H1 (cell line): ENCODE measurements around the gene PYY. TPM values are rescaled to one million over a fixed set of nuclear protein-coding genes. Genes with fewer than 3 reads are reported as not detected.

ENCODE experiments used
- CTCF ChIA-PET: fragments of 300-600 bp; sonication (Branson Sonifier 250); formaldehyde crosslinking; loops from one replicate; lab custom pipeline; 2021; ENCODE audit not compliant: partially characterized antibody; lab: Charles Lee
- POLR2A ChIA-PET: fragments of 300-600 bp; sonication (Branson Sonifier 250); formaldehyde crosslinking; loops from one replicate; lab custom pipeline; 2021; ENCODE audit warnings: inconsistent platforms; ENCODE audit not compliant: partially characterized antibody; lab: Charles Lee
- DNase-seq, 2 experiments: peaks; one replicate each; pipeline versions ENCODE4 v3.0.0 to v3.0.0-alpha.2; 2010 to 2022; ENCODE audit warnings: low spot score in 2 of 2, low read depth in 1 of 2, mixed read lengths in 1 of 2
- FAIRE-seq: peaks from 2 replicates; lab custom pipeline; 2011; peaks lifted over from hg19 to GRCh38; lab: Jason Lieb, UNC
- H2AFZ ChIP-seq: 2 replicates; pipeline ENCODE4 v1.8.1; 2012; ENCODE audit warnings: low read length, inconsistent platforms
- H2AK5ac ChIP-seq: 2 replicates; pipeline ENCODE4 v1.6.1; 2013; ENCODE audit warnings: low read depth, low read length
- H2BK120ac ChIP-seq: replicated peaks from 2 replicates; pipeline ENCODE3; 2013; ENCODE audit warnings: low read depth, low read length, inconsistent platforms
- H2BK12ac ChIP-seq: 2 replicates; pipeline ENCODE4 v1.6.1; 2013; ENCODE audit warnings: low read depth, low read length
- H2BK15ac ChIP-seq: 2 replicates; pipeline ENCODE4 v1.6.1; 2013; ENCODE audit warnings: low read length
- H2BK20ac ChIP-seq: 2 replicates; pipeline ENCODE4 v1.6.1; 2013; ENCODE audit warnings: low read length
- H2BK5ac ChIP-seq: 2 replicates; pipeline ENCODE4 v1.6.1; 2013; ENCODE audit warnings: low read depth, low read length
- H3K14ac ChIP-seq: 2 replicates; pipeline ENCODE4 v1.6.1; 2013; ENCODE audit warnings: inconsistent platforms; ENCODE audit not compliant: insufficient read length
- H3K18ac ChIP-seq: 2 replicates; pipeline ENCODE4 v1.6.1; 2013; ENCODE audit warnings: low read length; ENCODE audit errors: extremely low read depth
- H3K23ac ChIP-seq: 2 replicates; pipeline ENCODE4 v1.6.1; 2013; ENCODE audit warnings: inconsistent platforms; ENCODE audit not compliant: insufficient read length
- H3K23me2 ChIP-seq: 2 replicates; pipeline ENCODE4 v1.6.1; 2013; ENCODE audit warnings: low read depth, low read length
- H3K27ac ChIP-seq: 2 replicates; pipeline ENCODE4 v1.6.1; 2011; ENCODE audit warnings: low read depth, low read length, inconsistent platforms
- H3K27me3 ChIP-seq, 4 experiments: replicated peaks in 1 of 4; 1 replicate in 1 of 4; 2 replicates in 3 of 4; pipeline versions ENCODE4 v1.6.1 to v1.8.1; 2011 to 2013; ENCODE audit warnings: low read length in 3 of 4, mild to moderate bottlenecking in 3 of 4, inconsistent platforms in 2 of 4, mixed read lengths in 2 of 4, moderate library complexity in 1 of 4; ENCODE audit not compliant: control insufficient read depth in 3 of 4, insufficient read depth in 3 of 4; ENCODE audit errors: extremely low read depth in 1 of 4
- H3K36me3 ChIP-seq, 4 experiments: 2 replicates each; pipeline versions ENCODE4 v1.6.1 to v1.8.1; 2011 to 2013; ENCODE audit warnings: mild to moderate bottlenecking in 4 of 4, low read length in 3 of 4, moderate library complexity in 2 of 4, control low read depth in 1 of 4, inconsistent platforms in 1 of 4; ENCODE audit not compliant: insufficient read depth in 4 of 4, control insufficient read depth in 2 of 4
- H3K4ac ChIP-seq: replicated peaks from 2 replicates; pipeline ENCODE3; 2013; ENCODE audit warnings: low read length, low read depth, mixed read lengths, inconsistent platforms; ENCODE audit not compliant: insufficient read length
- H3K4me1 ChIP-seq, 4 experiments: replicated peaks in 1 of 4; 1 replicate in 1 of 4; 2 replicates in 3 of 4; pipeline versions ENCODE4 v1.6.1 to v1.8.1; 2011 to 2013; ENCODE audit warnings: low read length in 3 of 4, inconsistent platforms in 2 of 4, mixed read lengths in 1 of 4; ENCODE audit not compliant: insufficient read depth in 4 of 4, control insufficient read depth in 3 of 4
- H3K4me2 ChIP-seq, 2 experiments: 2 replicates each; pipeline versions ENCODE4 v1.6.1 to v1.8.1; 2011 to 2013; ENCODE audit warnings: low read depth in 2 of 2, low read length in 2 of 2, control low read depth in 1 of 2, inconsistent platforms in 1 of 2, mild to moderate bottlenecking in 1 of 2; ENCODE audit not compliant: insufficient read depth in 1 of 2
- H3K4me3 ChIP-seq, 4 experiments: fragments of 200-600, 300-600 bp in 1 of 4; sonication (generic), shearing (Covaris generic), sonication (Bioruptor Twin) in 1 of 4; 2 replicates each; pipeline versions ENCODE4 v1.5.1 to v1.8.1; 2011 to 2016; ENCODE audit warnings: low read length in 4 of 4, low read depth in 3 of 4, control low read depth in 2 of 4, inconsistent platforms in 2 of 4, mild to moderate bottlenecking in 2 of 4, mixed read lengths in 1 of 4, moderate library complexity in 1 of 4; ENCODE audit not compliant: insufficient read depth in 2 of 4; ENCODE audit errors: extremely low read depth in 1 of 4
- H3K56ac ChIP-seq: replicated peaks from 2 replicates; pipeline ENCODE3; 2013; ENCODE audit warnings: low read depth, mild to moderate bottlenecking, mixed read lengths, low read length, inconsistent platforms; ENCODE audit not compliant: insufficient read length
- H3K79me1 ChIP-seq: 2 replicates; pipeline ENCODE4 v1.6.1; 2013; ENCODE audit warnings: low read depth, low read length, control low read depth
- H3K79me2 ChIP-seq, 2 experiments: 2 replicates each; pipeline versions ENCODE4 v1.6.1 to v1.8.1; 2012 to 2013; ENCODE audit warnings: low read length in 2 of 2, mild to moderate bottlenecking in 2 of 2, inconsistent platforms in 1 of 2; ENCODE audit not compliant: insufficient read depth in 2 of 2, control insufficient read depth in 1 of 2
- H3K9ac ChIP-seq, 4 experiments: replicated peaks in 1 of 4; 1 replicate in 1 of 4; 2 replicates in 3 of 4; pipeline versions ENCODE4 v1.6.1 to v1.8.1; 2011 to 2013; ENCODE audit warnings: low read depth in 3 of 4, low read length in 3 of 4, control low read depth in 2 of 4, mild to moderate bottlenecking in 2 of 4, moderate library complexity in 2 of 4, inconsistent platforms in 1 of 4; ENCODE audit errors: extremely low read depth in 1 of 4
- H3K9me3 ChIP-seq, 2 experiments: 2 replicates each; pipeline versions ENCODE4 v1.6.1 to v1.8.1; 2012 to 2013; ENCODE audit warnings: mild to moderate bottlenecking in 2 of 2, moderate library complexity in 2 of 2, control low read depth in 1 of 2, inconsistent platforms in 1 of 2, low read depth in 1 of 2, low read length in 1 of 2, mixed read lengths in 1 of 2; ENCODE audit not compliant: insufficient read depth in 2 of 2
- H4K20me1 ChIP-seq, 2 experiments: replicated peaks in 1 of 2; 2 replicates each; pipeline versions ENCODE3 to v1.8.1; 2011 to 2013; ENCODE audit warnings: inconsistent platforms in 2 of 2, low read length in 2 of 2, mild to moderate bottlenecking in 1 of 2; ENCODE audit not compliant: insufficient read depth in 2 of 2, control insufficient read depth in 1 of 2
- H4K5ac ChIP-seq: 2 replicates; pipeline ENCODE4 v1.6.1; 2013; ENCODE audit warnings: low read length, low read depth, mixed read lengths, inconsistent platforms; ENCODE audit not compliant: insufficient read length
- H4K8ac ChIP-seq: 2 replicates; pipeline ENCODE4 v1.8.0; 2013; ENCODE audit warnings: mild to moderate bottlenecking, moderate library complexity, low read length, inconsistent platforms; ENCODE audit not compliant: insufficient read depth; ENCODE audit errors: extremely low read depth
- H4K91ac ChIP-seq: replicated peaks from 2 replicates; pipeline ENCODE3; 2013; ENCODE audit warnings: low read length, mixed read lengths, inconsistent platforms; ENCODE audit not compliant: insufficient read length
- BRCA1 ChIP-seq: IDR thresholded peaks from 2 replicates; pipeline ENCODE4 v1.6.1; 2012; ENCODE audit warnings: low read depth, low read length, improper control_type of control experiment
- CHD2 ChIP-seq: IDR thresholded peaks from 2 replicates; pipeline ENCODE4 v1.6.1; 2012; ENCODE audit warnings: low read length, improper control_type of control experiment
- FOSL1 ChIP-seq: IDR thresholded peaks from 2 replicates; pipeline ENCODE4 v1.6.1; 2011; ENCODE audit warnings: mild to moderate bottlenecking, low read depth, low read length, moderate library complexity; ENCODE audit not compliant: insufficient read depth
- JUN ChIP-seq: IDR thresholded peaks from 2 replicates; pipeline ENCODE4 v1.6.1; 2011; ENCODE audit warnings: low read depth, mild to moderate bottlenecking, improper control_type of control experiment, low read length
- JUND ChIP-seq: IDR thresholded peaks from 2 replicates; pipeline ENCODE4 v1.6.1; 2011; ENCODE audit warnings: mild to moderate bottlenecking, improper control_type of control experiment, low read length
- KDM1A ChIP-seq: fragments of 200-600, 300-600 bp; sonication (generic); IDR thresholded peaks from 2 replicates; pipeline ENCODE4 v1.7.1; 2016; ENCODE audit warnings: mild to moderate bottlenecking, low read length, borderline replicate concordance
- POU5F1 ChIP-seq: IDR thresholded peaks from 2 replicates; pipeline ENCODE4 v1.6.1; 2011; ENCODE audit warnings: low read depth, mild to moderate bottlenecking, low read length, moderate library complexity
- RNF2 ChIP-seq: fragments of 200-900, 300-1000 bp; sonication (generic); IDR thresholded peaks from 2 replicates; pipeline ENCODE4 v1.7.1; 2016; ENCODE audit warnings: borderline replicate concordance, low read depth, mild to moderate bottlenecking, antibody characterized with exemption, low read length; ENCODE audit not compliant: poor library complexity, severe bottlenecking; ENCODE audit errors: missing control alignments
- SIN3A ChIP-seq, 2 experiments: IDR thresholded peaks in 1 of 2; conservative IDR thresholded peaks in 1 of 2; 2 replicates each; pipeline ENCODE4 v1.6.1; 2011 to 2012; ENCODE audit warnings: low read length in 2 of 2, improper control_type of control experiment in 1 of 2, low read depth in 1 of 2, mild to moderate bottlenecking in 1 of 2
- SIRT6 ChIP-seq: IDR thresholded peaks from one replicate; pipeline ENCODE4 v1.7.1; 2012; ENCODE audit warnings: low read length, inconsistent platforms
- SP1 ChIP-seq: IDR thresholded peaks from 2 replicates; pipeline ENCODE4 v1.6.1; 2011; ENCODE audit warnings: low read depth, low read length
- SP2 ChIP-seq: IDR thresholded peaks from 2 replicates; pipeline ENCODE4 v1.6.1; 2012; ENCODE audit warnings: mild to moderate bottlenecking, low read length, inconsistent platforms
- SP4 ChIP-seq: IDR thresholded peaks from 2 replicates; pipeline ENCODE4 v1.6.1; 2012; ENCODE audit warnings: low read length, inconsistent platforms
- SRF ChIP-seq: IDR thresholded peaks from 2 replicates; pipeline ENCODE4 v1.6.1; 2011; ENCODE audit warnings: mild to moderate bottlenecking, low read depth, low read length, moderate library complexity
- TEAD4 ChIP-seq: IDR thresholded peaks from 2 replicates; pipeline ENCODE4 v1.6.1; 2012; ENCODE audit warnings: low read depth, low read length, inconsistent platforms, mixed read lengths
- WGBS, 2 experiments: shearing (Covaris generic) in 1 of 2; methylation state at CpG; one replicate each; pipeline versions ENCODE4 v1.1.6 to v1.1.7; 2013 to 2015; ENCODE audit warnings: low lambda C conversion rate in 2 of 2, mixed read lengths in 2 of 2, inconsistent platforms in 1 of 2, low coverage in 1 of 2, missing lambda C conversion rate in 1 of 2; ENCODE audit not compliant: insufficient replicate concordance in 2 of 2, insufficient coverage in 1 of 2, insufficient read length in 1 of 2; ENCODE audit errors: extremely low coverage in 1 of 2, missing lambda C conversion rate in 1 of 2; 5-methylcytosine and 5-hydroxymethylcytosine counted together
- polyA plus RNA-seq, 7 experiments: library from polyadenylated mRNA; depleted of rRNA in 3 of 7; stranded (reverse) in 5 of 7; unstranded in 2 of 7; fragments of >200 nt in 5 of 7; fragments of 200-250 nt in 2 of 7; gene quantifications; 1 replicate in 5 of 7; 2 replicates in 1 of 7; 4 replicates in 1 of 7; pipeline versions ENCODE4 v1.2.1 to v1.2.3, GENCODE V29; 2011 to 2013; ENCODE audit warnings: missing spikeins in 2 of 7, mixed read lengths in 2 of 7
- total RNA-seq: library from RNA; stranded (reverse); fragmentation: NEBNext Ultra II Directional; extraction: Animal tissue kit (Norgen Biotek cat#: 25700); gene quantifications from 2 replicates; pipeline ENCODE4 v1.2.1, GENCODE V29; 2021

The PYY gene
- total and polyA plus RNA-seq, 2 of the 8 experiments (the other 6 are each of a cell fraction or from before 2014, with no cell fraction given): 0.93 to 3.4 TPM

- Histone ChIP-seq H2AFZ (no peak overlapping the region), H3K36me3 (no peaks in the 10 kb centered on the region), H3K23me2 (0 out of 2 replicates have a peak, but pooled peaks cover 2% of the 10 kb centered on the region), H2BK5ac (no peak overlapping the region), H3K4me3 (no peak overlapping the region), H2BK15ac (no peak overlapping the region), H3K4me2 (no peak overlapping the region), H2AK5ac (no peak overlapping the region), H3K27me3 (no peaks in the 10 kb centered on the region), H3K18ac (no peak overlapping the region), H2BK12ac (no peak overlapping the region), H3K79me1 (no peaks in the 10 kb centered on the region), H3K9me3 (no peaks in the 10 kb centered on the region), H3K56ac (no peak overlapping the region), H3K4me1 (no peaks in the 10 kb centered on the region), H3K9ac (no peak overlapping the region), H4K91ac (no peak overlapping the region), H3K14ac (no peak overlapping the region), H3K27ac (no peak overlapping the region), H4K5ac (no peak overlapping the region), H4K20me1 (no peaks in the 10 kb centered on the region), H4K8ac (no peak overlapping the region), H3K4ac (no peak overlapping the region), H3K79me2 (no peaks in the 10 kb centered on the region), H2BK20ac (no peak overlapping the region), H3K23ac (no peak overlapping the region), H2BK120ac (no peak overlapping the region)
- FAIRE-seq (no peak), DNase-seq (no peak)
- POLR2A ChIA-PET: no interaction called here
- 78% methylated on average over 7 of the region's 7 CpGs; no CpG with 5 or more reads in 1 of the 2 experiments for WGBS, 2 experiments
- CTCF ChIA-PET: interaction anchor here (1.2 to 4.5 kb wide), 6 partner anchors 9 to 22 kb away, joined by 3 to 26 read pairs (median 5); no protein-coding TSS in a partner anchor
- TF ChIP-seq SP2 (no peak), RNF2 (no peak), SP4 (no peak), FOSL1 (no peak), SIN3A (conservative IDR thresholded peaks at IDR 0.05 in 1 of 2, IDR thresholded peaks at IDR 0.05 in 1 of 2; ENCODE audit: low read depth in 1 of 2, low read length in 2 of 2) (no peak), SRF (no peak), SIRT6 (no peak), CHD2 (no peak), JUN (no peak), JUND (no peak), SP1 (no peak), TEAD4 (no peak), BRCA1 (no peak), KDM1A (no peak), POU5F1 (no peak)
These were observed 8.7 kb upstream of the PYY start for GRCh38 chr17:43962479-43962878.
